Posterior cingulate gyrus (tissue), 11 donors: Measurements from ENCODE around the gene RSBN1L.
"Not testable (repeated sequence)": the region's sequence is repeated elsewhere in the genome, so short reads cannot be mapped to it uniquely, and the experiment has no call there.

Source experiments
- DNase-seq, 10 donors: peaks; one replicate each; pipeline versions ENCODE4 v3.0.0 to v3.0.0-alpha.2; 2020 to 2021; ENCODE audit warnings: mixed read lengths in 3 of 10
- intact Hi-C: fragments of 100-400 bp; cut with DNase I; formaldehyde crosslinking; loops from one replicate; pipeline ENCODE4 v1.15.1; 2023

The RSBN1L gene

GRCh38 chr7:77685233-77685632, 11.0 kb upstream of the RSBN1L start:
- no peak for DNase-seq

GRCh38 chr7:77687100-77687746, 9.0 kb upstream of the RSBN1L start:
- no peak for DNase-seq
- intact Hi-C loops = no loop called here

More at GRCh38 chr7:77685233-77685632, 11.0 kb upstream of the RSBN1L start:
- intact Hi-C loops = no loop called here

GRCh38 chr7:77687747-77688144, 8.5 kb upstream of the RSBN1L start:
- intact Hi-C loops = no loop called here
- DNase-seq = no peak

- intact Hi-C loops = no loop called here
- no peak for DNase-seq
Measured at GRCh38 chr7:77690289-77690688, 6.0 kb upstream of the RSBN1L start.

- no peak for DNase-seq
- intact Hi-C loops = no loop called here
Measured at GRCh38 chr7:77691892-77692491, 4.3 kb upstream of the RSBN1L start.

- no peak for DNase-seq
- intact Hi-C loops = no loop called here
Measured at GRCh38 chr7:77693830-77694583, 2.3 kb upstream of the RSBN1L start.

- peak; percentile 51 to 93 (median 73) for DNase-seq
- intact Hi-C loops = loop anchor here (2.0 to 5.0 kb wide), 3 partner anchors 60 to 160 kb away; partner anchors contain the start of genes PHTF2, PTPN12 and TMEM60
Measured at GRCh38 chr7:77696643-77697534, 630 bp downstream of the RSBN1L start.

- peak in 4 of 10 donors; percentile 30 to 85 (median 41) for DNase-seq
- intact Hi-C loops = loop anchor here (2.0 to 5.0 kb wide), 3 partner anchors 60 to 161 kb away; partner anchors contain the start of genes PHTF2, PTPN12 and TMEM60
Measured at GRCh38 chr7:77697535-77697831, 1.2 kb downstream of the RSBN1L start.

GRCh38 chr7:77698042-77698625, 1.9 kb downstream of the RSBN1L start:
- intact Hi-C loops = loop anchor here (5.0 kb wide), 2 partner anchors 59 to 99 kb away; partner anchors contain the start of genes PHTF2 and TMEM60
- no peak for DNase-seq

GRCh38 chr7:77699056-77699455, 2.8 kb downstream of the RSBN1L start:
- intact Hi-C loops = loop anchor here (5.0 kb wide), 2 partner anchors 58 to 98 kb away; partner anchors contain the start of genes PHTF2 and TMEM60

GRCh38 chr7:77702513-77702912, 6.3 kb downstream of the RSBN1L start:
- intact Hi-C loops = no loop called here
- no peak for DNase-seq

More at GRCh38 chr7:77699056-77699455, 2.8 kb downstream of the RSBN1L start:
- DNase-seq = no peak

- intact Hi-C loops = no loop called here
Measured at GRCh38 chr7:77702968-77703472, 6.8 kb downstream of the RSBN1L start.

GRCh38 chr7:77703669-77704068, 7.4 kb downstream of the RSBN1L start:
- DNase-seq, intact Hi-C loops: not testable (repeated sequence)

More at GRCh38 chr7:77702968-77703472, 6.8 kb downstream of the RSBN1L start:
- no peak for DNase-seq

- intact Hi-C loops = no loop called here
- DNase-seq = no peak
Measured at GRCh38 chr7:77707504-77707992, 11.3 kb downstream of the RSBN1L start.

GRCh38 chr7:77710067-77710466, 13.8 kb downstream of the RSBN1L start:
- no peak for DNase-seq
- intact Hi-C loops = no loop called here

GRCh38 chr7:77710861-77711260, 14.6 kb downstream of the RSBN1L start:
- no peak for DNase-seq
- intact Hi-C loops = no loop called here

GRCh38 chr7:77714195-77714594, 17.9 kb downstream of the RSBN1L start:
- intact Hi-C loops = no loop called here
- no peak for DNase-seq

- DNase-seq, intact Hi-C loops: not testable (repeated sequence)
Measured at GRCh38 chr7:77714931-77715330, 18.7 kb downstream of the RSBN1L start.

GRCh38 chr7:77716804-77717203, 20.5 kb downstream of the RSBN1L start:
- intact Hi-C loops = no loop called here
- DNase-seq = no peak
